GM18508 (cell line): ENCODE measurements around the gene SELENOV.

Experiments used
- ATAC-seq: cut with Tn5 transposase; IDR thresholded peaks from one replicate; pipeline ENCODE4 v1.9.1; 2021; ENCODE audit warnings: moderate number of reproducible peaks; ENCODE audit not compliant: insufficient read depth, unreplicated experiment

Gene SELENOV

DNA sequence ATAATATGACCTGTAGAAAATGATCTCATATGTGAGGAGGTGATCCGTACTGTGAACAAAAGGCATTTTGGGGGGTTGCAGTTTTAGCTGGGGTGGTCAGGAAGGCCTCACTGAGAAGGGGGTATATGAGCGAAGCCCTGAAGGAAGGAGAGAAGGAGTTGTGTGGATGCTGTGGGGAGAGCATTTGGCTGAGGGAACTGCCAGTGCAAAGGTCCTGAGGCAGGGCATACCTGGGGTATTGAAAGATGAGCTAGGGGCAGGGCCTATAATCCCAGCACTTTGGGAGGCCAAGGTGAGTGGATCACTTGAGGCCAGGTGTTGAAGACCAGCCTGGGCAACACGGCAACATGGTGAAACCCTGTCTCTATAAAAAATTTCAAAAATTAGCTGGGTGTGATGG lies 2.5 kb downstream of the SELENOV start:
- ATAC-seq: no peak

GRCh38 chr19:39518458-39518857 lies 3.5 kb downstream of the SELENOV start:
- no peak for ATAC-seq

GRCh38 chr19:39518975-39519374 lies 4.0 kb downstream of the SELENOV start:
- ATAC-seq: no peak

GRCh38 chr19:39520541-39521484 lies 5.9 kb downstream of the SELENOV start:
- no peak for ATAC-seq

- ATAC-seq: no peak
Measured at GRCh38 chr19:39524495-39524894, 9.6 kb downstream of the SELENOV start.

- no peak for ATAC-seq
Measured at GRCh38 chr19:39525205-39525604, 10.3 kb downstream of the SELENOV start.

- no peak for ATAC-seq
Measured at GRCh38 chr19:39531834-39532232, 16.9 kb downstream of the SELENOV start.

GRCh38 chr19:39532233-39533002 lies 17.5 kb downstream of the SELENOV start, which contains the start of gene EID2B:
EID2B (minus strand) TSS chr19:39532852; CDS start chr19:39532802, 50 bp downstream.
- ATAC-seq: peak; percentile 84

DNA sequence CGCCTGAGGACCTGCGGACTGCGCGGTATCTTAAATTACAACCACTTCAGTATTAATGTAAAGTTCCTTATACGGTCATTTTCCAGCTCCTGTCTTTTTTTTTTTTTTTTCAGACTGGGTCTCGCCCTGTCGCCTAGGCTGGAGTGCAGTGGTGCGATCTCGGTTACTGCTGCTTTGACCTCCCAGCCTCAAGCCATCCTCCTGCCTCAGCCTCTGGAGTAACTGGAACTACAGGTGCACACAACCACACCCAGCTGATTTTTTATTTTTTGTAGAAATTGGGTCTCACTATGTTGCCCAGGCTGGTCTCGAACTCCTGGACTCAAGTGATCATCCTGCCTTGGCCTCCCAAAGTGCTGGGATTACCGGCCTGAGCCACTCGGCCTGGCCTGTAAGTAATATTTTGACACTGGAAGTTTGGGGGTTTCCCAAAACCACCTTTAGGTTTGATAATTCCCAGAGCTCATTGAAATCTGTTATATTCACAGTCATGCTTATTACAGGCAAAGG lies 18.1 kb downstream of the SELENOV start:
- no peak for ATAC-seq

- ATAC-seq: no peak
Measured at GRCh38 chr19:39533791-39534190, 18.9 kb downstream of the SELENOV start.

GRCh38 chr19:39539165-39539517 lies 24.2 kb downstream of the SELENOV start:
- ATAC-seq: no peak

DNA sequence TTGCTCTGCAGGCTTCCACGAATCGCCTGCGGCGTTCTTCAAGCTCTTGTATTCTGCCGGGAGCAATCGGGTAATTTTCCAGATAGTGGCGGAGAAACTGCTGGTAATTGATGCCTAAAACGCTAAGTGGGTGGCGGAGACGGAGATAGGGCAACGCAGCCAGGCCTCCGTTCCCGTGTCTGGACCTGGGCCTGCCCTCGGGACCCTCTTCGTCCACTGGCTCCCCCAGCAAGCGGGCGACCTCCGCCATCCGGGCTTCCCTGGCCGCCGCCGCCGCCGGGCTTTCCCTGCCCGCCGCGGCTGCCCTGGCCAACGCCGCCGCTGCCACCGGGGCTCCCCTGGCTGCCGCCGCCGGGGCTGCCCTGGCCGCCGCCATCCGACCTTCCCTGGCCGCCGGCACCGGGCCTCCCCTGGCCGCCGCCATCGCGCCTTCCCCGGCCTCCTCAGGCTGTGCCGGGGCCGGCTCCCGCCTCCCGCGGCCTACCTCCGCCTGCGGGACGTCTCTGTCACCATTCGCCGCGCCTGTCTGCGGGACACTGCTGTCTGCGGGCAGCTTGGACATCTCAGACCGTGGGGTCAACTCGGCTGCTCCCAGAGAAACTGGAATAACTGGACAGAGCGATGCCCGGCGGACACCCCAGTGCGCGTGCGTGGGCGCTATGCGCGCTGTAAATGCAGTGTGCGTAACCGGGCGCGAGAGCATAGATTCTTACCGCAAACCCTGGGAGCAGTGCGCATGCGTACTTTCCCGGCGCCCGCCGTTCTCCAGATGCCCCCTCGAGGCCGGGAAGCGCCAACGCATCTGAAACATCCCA lies 24.8 kb downstream of the SELENOV start, which contains the start of gene EID2:
Gene EID2 (minus strand): TSS at position 644 of the 815 bp plus-strand sequence. CDS start 82 bp downstream, at position 562.
- ATAC-seq: peak; percentile 46

DNA sequence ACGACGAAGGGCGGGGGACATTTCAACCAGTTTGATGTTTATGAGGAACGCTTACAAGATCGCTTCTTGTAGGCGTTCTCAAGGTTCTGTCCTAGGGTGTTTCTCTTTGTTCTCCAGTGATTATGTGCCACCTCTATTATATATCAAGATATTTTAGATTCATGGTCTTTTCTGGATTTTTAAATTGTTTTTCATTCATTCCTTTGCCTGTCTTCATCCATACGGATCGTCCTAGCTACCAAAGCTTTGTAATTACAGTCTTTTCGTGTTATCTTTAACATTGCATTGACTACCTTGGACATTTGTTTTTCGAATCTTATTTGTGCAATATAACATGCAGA lies 25.4 kb downstream of the SELENOV start:
- ATAC-seq: no peak

DNA sequence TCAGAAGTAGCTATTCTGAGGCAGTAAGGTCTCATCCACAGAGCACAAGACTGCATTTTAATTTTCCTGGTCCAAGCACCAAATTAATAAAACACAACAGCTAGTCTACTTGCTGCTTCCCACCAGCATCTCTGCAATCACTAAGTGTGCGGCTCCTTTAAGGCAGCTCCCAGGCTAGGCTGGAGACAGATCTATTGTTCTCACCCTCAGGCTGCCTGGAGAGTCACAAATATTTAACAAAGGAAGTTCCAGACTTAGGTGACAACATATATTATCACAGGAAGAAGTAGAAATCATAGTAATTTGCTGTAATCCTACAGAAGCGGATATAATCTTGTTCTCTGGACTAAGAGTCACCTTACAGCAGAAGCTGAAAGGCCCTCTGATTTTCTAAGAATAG lies 27.3 kb downstream of the SELENOV start:
- no peak for ATAC-seq

- ATAC-seq: no peak
Measured at GRCh38 chr19:39543477-39543857, 28.5 kb downstream of the SELENOV start.

- no peak for ATAC-seq
Measured at GRCh38 chr19:39544226-39544903, 29.4 kb downstream of the SELENOV start.

- ATAC-seq: no peak
Measured at GRCh38 chr19:39544911-39545310, 30.0 kb downstream of the SELENOV start.

- no peak for ATAC-seq
Measured at GRCh38 chr19:39546599-39546998, 31.7 kb downstream of the SELENOV start.

DNA sequence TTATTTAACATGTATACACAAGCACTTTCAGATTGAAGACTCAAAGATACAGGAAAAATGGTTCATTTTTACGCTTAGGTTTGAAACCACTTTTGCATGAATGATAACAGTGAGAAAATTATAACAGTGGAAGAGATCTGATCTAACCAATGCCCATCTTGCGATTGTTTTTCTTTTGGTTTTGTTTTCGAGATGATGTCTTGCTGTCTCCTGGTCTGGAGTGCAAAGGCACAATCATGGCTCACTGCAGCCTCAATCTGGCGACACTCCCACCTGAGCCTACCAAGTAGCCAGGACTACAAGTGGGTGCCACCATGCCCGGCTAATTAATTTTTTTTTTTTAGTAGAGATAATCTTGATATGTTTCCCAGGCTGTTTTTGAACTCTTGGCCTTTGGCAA lies 35.3 kb downstream of the SELENOV start:
- no peak for ATAC-seq
